Measurements from ENCODE around the gene MKI67.

DNA sequence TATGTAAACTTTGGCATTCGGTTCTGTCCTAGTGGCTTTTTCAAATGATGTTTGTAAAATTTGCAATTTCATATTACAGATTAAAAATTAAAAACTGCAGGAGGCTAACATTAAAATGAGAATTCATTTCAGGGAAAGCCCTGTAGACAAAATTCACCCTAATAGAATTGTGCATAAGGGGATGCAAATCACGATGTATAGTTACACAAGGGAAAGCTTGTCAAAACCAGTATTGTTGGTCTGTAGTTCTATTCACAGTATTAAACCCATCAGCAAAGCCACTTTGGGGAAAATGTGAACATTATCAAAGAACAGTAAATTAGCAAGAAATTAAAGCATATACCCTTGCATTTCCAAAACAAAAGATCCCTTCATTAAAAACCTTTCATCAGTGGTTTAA is 39.9 kb upstream of the MKI67 start:
- TF ChIP-seq NCOR1 (IDR thresholded peaks at IDR 0.05) (no peak), CAMTA2 (CRISPR knock-in tag; conservative IDR thresholded peaks at IDR 0.05) (no peak), NBN (IDR thresholded peaks at IDR 0.05; ENCODE audit: low read depth) (no peak), CBX1 (IDR thresholded peaks at IDR 0.05; ENCODE audit: low read depth) (no peak), FIP1L1 (IDR thresholded peaks at IDR 0.05; ENCODE audit: low read depth, low read length, poor library complexity, severe bottlenecking) (no peak), EZH2 (IDR thresholded peaks at IDR 0.05; ENCODE audit: borderline replicate concordance, low read depth, low read length) (no peak), MTA3 (IDR thresholded peaks at IDR 0.05; ENCODE audit: borderline replicate concordance) (no peak), HNRNPLL (IDR thresholded peaks at IDR 0.05; ENCODE audit: low read depth, low read length, poor library complexity, severe bottlenecking) (no peak), BRF1 (IDR thresholded peaks at IDR 0.05; ENCODE audit: borderline replicate concordance, extremely low read depth, insufficient read length) (no peak), PTTG1 (tag; IDR thresholded peaks at IDR 0.05; ENCODE audit: low read depth) (no peak), NFRKB (IDR thresholded peaks at IDR 0.05; ENCODE audit: low read depth) (no peak)
- TF ChIP-seq, protein P1, sequence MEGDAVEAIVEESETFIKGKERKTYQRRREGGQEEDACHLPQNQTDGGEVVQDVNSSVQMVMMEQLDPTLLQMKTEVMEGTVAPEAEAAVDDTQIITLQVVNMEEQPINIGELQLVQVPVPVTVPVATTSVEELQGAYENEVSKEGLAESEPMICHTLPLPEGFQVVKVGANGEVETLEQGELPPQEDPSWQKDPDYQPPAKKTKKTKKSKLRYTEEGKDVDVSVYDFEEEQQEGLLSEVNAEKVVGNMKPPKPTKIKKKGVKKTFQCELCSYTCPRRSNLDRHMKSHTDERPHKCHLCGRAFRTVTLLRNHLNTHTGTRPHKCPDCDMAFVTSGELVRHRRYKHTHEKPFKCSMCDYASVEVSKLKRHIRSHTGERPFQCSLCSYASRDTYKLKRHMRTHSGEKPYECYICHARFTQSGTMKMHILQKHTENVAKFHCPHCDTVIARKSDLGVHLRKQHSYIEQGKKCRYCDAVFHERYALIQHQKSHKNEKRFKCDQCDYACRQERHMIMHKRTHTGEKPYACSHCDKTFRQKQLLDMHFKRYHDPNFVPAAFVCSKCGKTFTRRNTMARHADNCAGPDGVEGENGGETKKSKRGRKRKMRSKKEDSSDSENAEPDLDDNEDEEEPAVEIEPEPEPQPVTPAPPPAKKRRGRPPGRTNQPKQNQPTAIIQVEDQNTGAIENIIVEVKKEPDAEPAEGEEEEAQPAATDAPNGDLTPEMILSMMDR (IDR thresholded peaks at IDR 0.05 in 2 of 3, conservative IDR thresholded peaks at IDR 0.05 in 1 of 3; ENCODE audit: insufficient read depth in 2 of 3, low read depth in 1 of 3, low read length in 3 of 3) = no peak
- TF ChIP-seq, protein P2, sequence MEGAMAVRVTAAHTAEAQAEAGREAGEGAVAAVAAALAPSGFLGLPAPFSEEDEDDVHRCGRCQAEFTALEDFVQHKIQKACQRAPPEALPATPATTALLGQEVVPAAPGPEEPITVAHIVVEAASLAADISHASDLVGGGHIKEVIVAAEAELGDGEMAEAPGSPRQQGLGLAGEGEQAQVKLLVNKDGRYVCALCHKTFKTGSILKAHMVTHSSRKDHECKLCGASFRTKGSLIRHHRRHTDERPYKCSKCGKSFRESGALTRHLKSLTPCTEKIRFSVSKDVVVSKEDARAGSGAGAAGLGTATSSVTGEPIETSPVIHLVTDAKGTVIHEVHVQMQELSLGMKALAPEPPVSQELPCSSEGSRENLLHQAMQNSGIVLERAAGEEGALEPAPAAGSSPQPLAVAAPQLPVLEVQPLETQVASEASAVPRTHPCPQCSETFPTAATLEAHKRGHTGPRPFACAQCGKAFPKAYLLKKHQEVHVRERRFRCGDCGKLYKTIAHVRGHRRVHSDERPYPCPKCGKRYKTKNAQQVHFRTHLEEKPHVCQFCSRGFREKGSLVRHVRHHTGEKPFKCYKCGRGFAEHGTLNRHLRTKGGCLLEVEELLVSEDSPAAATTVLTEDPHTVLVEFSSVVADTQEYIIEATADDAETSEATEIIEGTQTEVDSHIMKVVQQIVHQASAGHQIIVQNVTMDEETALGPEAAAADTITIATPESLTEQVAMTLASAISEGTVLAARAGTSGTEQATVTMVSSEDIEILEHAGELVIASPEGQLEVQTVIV (CRISPR knock-in tag; IDR thresholded peaks at IDR 0.05; ENCODE audit: borderline replicate concordance) = no peak
- TF ChIP-seq, protein P3, sequence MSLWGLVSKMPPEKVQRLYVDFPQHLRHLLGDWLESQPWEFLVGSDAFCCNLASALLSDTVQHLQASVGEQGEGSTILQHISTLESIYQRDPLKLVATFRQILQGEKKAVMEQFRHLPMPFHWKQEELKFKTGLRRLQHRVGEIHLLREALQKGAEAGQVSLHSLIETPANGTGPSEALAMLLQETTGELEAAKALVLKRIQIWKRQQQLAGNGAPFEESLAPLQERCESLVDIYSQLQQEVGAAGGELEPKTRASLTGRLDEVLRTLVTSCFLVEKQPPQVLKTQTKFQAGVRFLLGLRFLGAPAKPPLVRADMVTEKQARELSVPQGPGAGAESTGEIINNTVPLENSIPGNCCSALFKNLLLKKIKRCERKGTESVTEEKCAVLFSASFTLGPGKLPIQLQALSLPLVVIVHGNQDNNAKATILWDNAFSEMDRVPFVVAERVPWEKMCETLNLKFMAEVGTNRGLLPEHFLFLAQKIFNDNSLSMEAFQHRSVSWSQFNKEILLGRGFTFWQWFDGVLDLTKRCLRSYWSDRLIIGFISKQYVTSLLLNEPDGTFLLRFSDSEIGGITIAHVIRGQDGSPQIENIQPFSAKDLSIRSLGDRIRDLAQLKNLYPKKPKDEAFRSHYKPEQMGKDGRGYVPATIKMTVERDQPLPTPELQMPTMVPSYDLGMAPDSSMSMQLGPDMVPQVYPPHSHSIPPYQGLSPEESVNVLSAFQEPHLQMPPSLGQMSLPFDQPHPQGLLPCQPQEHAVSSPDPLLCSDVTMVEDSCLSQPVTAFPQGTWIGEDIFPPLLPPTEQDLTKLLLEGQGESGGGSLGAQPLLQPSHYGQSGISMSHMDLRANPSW (CRISPR knock-in tag; IDR thresholded peaks at IDR 0.05) = no peak

Data from K562 (cell line).